ENCODE measurements around the gene DENND5A. TPM values are rescaled to one million over a fixed set of nuclear protein-coding genes. Genes with fewer than 3 reads are reported as not detected.

DENND5A gene
- total and polyA plus RNA-seq, 9 of the 15 experiments (the other 6 are each of a cell fraction or from before 2014, with no cell fraction given): 11.7 to 130 (median 46.3) TPM

GRCh38 chr11:9153651-9154050, 111.5 kb downstream of the DENND5A start:
- CTCF ChIA-PET (ENCODE audit: low intra/inter-chr PET ratio): no interaction called here
- FAIRE-seq (no peak), ATAC-seq (no peak), DNase-seq (ENCODE audit: extremely low read depth in 1 of 4, low spot score in 3 of 4) (no peak)
- 72% methylated on average over 2 of the region's 2 CpGs for WGBS (ENCODE audit: insufficient coverage, low coverage, missing lambda C conversion rate)
- H3K36me3 ChIP-seq (ENCODE audit: control insufficient read depth, insufficient read depth, low read length): peaks cover 59% of the 10 kb centered on the region; the same call in 2 of the 3 replicates
- H3K79me2 ChIP-seq (ENCODE audit: control insufficient read depth, insufficient read depth, low read length): no peaks in the 10 kb centered on the region
- H3K9ac ChIP-seq (ENCODE audit: insufficient read depth in 1 of 2, low read depth in 2 of 2, low read length in 2 of 2): no peak overlapping the region
- H3K4me1 ChIP-seq (replicated peaks in 1 of 2; ENCODE audit: control insufficient read depth in 2 of 2, insufficient read depth in 2 of 2, low read length in 2 of 2): peaks cover 4 to 5% of the 10 kb centered on the region in 2 experiments; a peak in 3 of 5 replicates
- H3K9me3 ChIP-seq (replicated peaks; ENCODE audit: control insufficient read depth, insufficient read depth, low read depth, low read length): no peaks in the 10 kb centered on the region
- TF ChIP-seq RBBP5 (IDR thresholded peaks at IDR 0.05; ENCODE audit: borderline replicate concordance, insufficient read depth, low read length, poor library complexity, severe bottlenecking) (no peak), PHTF2 (CRISPR knock-in tag; IDR thresholded peaks at IDR 0.05) (no peak), RNF219 (CRISPR knock-in tag; IDR thresholded peaks at IDR 0.05) (no peak), MAFG (tag; conservative IDR thresholded peaks at IDR 0.05) (no peak), ZNF354B (CRISPR knock-in tag; IDR thresholded peaks at IDR 0.05) (no peak), HOMEZ (CRISPR knock-in tag; IDR thresholded peaks at IDR 0.05) (no peak), MTA3 (IDR thresholded peaks at IDR 0.05; ENCODE audit: borderline replicate concordance) (no peak), ZNF584 (CRISPR knock-in tag; IDR thresholded peaks at IDR 0.05; ENCODE audit: low read depth) (no peak), ZNF347 (CRISPR knock-in tag; IDR thresholded peaks at IDR 0.05; ENCODE audit: low read depth) (no peak), HNRNPLL (IDR thresholded peaks at IDR 0.05; ENCODE audit: low read depth, low read length, poor library complexity, severe bottlenecking) (no peak), ZZZ3 (IDR thresholded peaks at IDR 0.05) (no peak), ZNF134 (CRISPR knock-in tag; conservative IDR thresholded peaks at IDR 0.05) (no peak)
- intact Hi-C loops (cut with micrococcal nuclease): no loop called here
- H3K9me1 ChIP-seq (ENCODE audit: control insufficient read depth, insufficient read depth, low read length): no peaks in the 10 kb centered on the region
- H4K20me1 ChIP-seq (replicated peaks; ENCODE audit: control insufficient read depth, insufficient read depth, low read length): no peaks in the 10 kb centered on the region
- POLR2A ChIA-PET: interaction anchor here (1.5 kb wide), 1 partner anchor 9 kb away, joined by 3 read pairs; no protein-coding TSS in a partner anchor
- H3K4me3 ChIP-seq: no peak overlapping the region
- H3K27me3 ChIP-seq (ENCODE audit: control insufficient read depth in 2 of 2, insufficient read depth in 2 of 2, low read length in 2 of 2): no peaks in the 10 kb centered on the region
- H2AFZ ChIP-seq (ENCODE audit: low read depth, low read length): no peak overlapping the region
- H3K27ac ChIP-seq (ENCODE audit: extremely low read depth, low read depth, low read length): no peak overlapping the region
- no peak overlapping the region for H3K4me2 ChIP-seq (ENCODE audit: insufficient read depth, low read length)
- BruUV-seq (replicated peaks): no TSS peak
- in situ Hi-C loops (cut with MboI): loop anchor here (25.0 kb wide), 1 partner anchor 259 kb away; no protein-coding TSS in a partner anchor
